H1 (cell line): ENCODE measurements around the gene CALY. TPM values are rescaled to one million over a fixed set of nuclear protein-coding genes. Genes with fewer than 3 reads are reported as not detected.

Experiments
- CTCF ChIA-PET: fragments of 300-600 bp; sonication (Branson Sonifier 250); formaldehyde crosslinking; loops from one replicate; lab custom pipeline; 2021; ENCODE audit not compliant: partially characterized antibody; lab: Charles Lee
- POLR2A ChIA-PET: fragments of 300-600 bp; sonication (Branson Sonifier 250); formaldehyde crosslinking; loops from one replicate; lab custom pipeline; 2021; ENCODE audit warnings: inconsistent platforms; ENCODE audit not compliant: partially characterized antibody; lab: Charles Lee
- DNase-seq, 2 experiments: peaks; one replicate each; pipeline versions ENCODE4 v3.0.0 to v3.0.0-alpha.2; 2010 to 2022; ENCODE audit warnings: low spot score in 2 of 2, low read depth in 1 of 2, mixed read lengths in 1 of 2
- FAIRE-seq: peaks from 2 replicates; lab custom pipeline; 2011; peaks lifted over from hg19 to GRCh38; lab: Jason Lieb, UNC
- H2AFZ ChIP-seq: 2 replicates; pipeline ENCODE4 v1.8.1; 2012; ENCODE audit warnings: low read length, inconsistent platforms
- H2AK5ac ChIP-seq: 2 replicates; pipeline ENCODE4 v1.6.1; 2013; ENCODE audit warnings: low read depth, low read length
- H2BK120ac ChIP-seq: replicated peaks from 2 replicates; pipeline ENCODE3; 2013; ENCODE audit warnings: low read depth, low read length, inconsistent platforms
- H2BK12ac ChIP-seq: 2 replicates; pipeline ENCODE4 v1.6.1; 2013; ENCODE audit warnings: low read depth, low read length
- H2BK15ac ChIP-seq: 2 replicates; pipeline ENCODE4 v1.6.1; 2013; ENCODE audit warnings: low read length
- H2BK20ac ChIP-seq: 2 replicates; pipeline ENCODE4 v1.6.1; 2013; ENCODE audit warnings: low read length
- H2BK5ac ChIP-seq: 2 replicates; pipeline ENCODE4 v1.6.1; 2013; ENCODE audit warnings: low read depth, low read length
- H3K14ac ChIP-seq: 2 replicates; pipeline ENCODE4 v1.6.1; 2013; ENCODE audit warnings: inconsistent platforms; ENCODE audit not compliant: insufficient read length
- H3K18ac ChIP-seq: 2 replicates; pipeline ENCODE4 v1.6.1; 2013; ENCODE audit warnings: low read length; ENCODE audit errors: extremely low read depth
- H3K23ac ChIP-seq: 2 replicates; pipeline ENCODE4 v1.6.1; 2013; ENCODE audit warnings: inconsistent platforms; ENCODE audit not compliant: insufficient read length
- H3K23me2 ChIP-seq: 2 replicates; pipeline ENCODE4 v1.6.1; 2013; ENCODE audit warnings: low read depth, low read length
- H3K27ac ChIP-seq: 2 replicates; pipeline ENCODE4 v1.6.1; 2011; ENCODE audit warnings: low read depth, low read length, inconsistent platforms
- H3K27me3 ChIP-seq, 4 experiments: replicated peaks in 1 of 4; 1 replicate in 1 of 4; 2 replicates in 3 of 4; pipeline versions ENCODE4 v1.6.1 to v1.8.1; 2011 to 2013; ENCODE audit warnings: low read length in 3 of 4, mild to moderate bottlenecking in 3 of 4, inconsistent platforms in 2 of 4, mixed read lengths in 2 of 4, moderate library complexity in 1 of 4; ENCODE audit not compliant: control insufficient read depth in 3 of 4, insufficient read depth in 3 of 4; ENCODE audit errors: extremely low read depth in 1 of 4
- H3K36me3 ChIP-seq, 4 experiments: 2 replicates each; pipeline versions ENCODE4 v1.6.1 to v1.8.1; 2011 to 2013; ENCODE audit warnings: mild to moderate bottlenecking in 4 of 4, low read length in 3 of 4, moderate library complexity in 2 of 4, control low read depth in 1 of 4, inconsistent platforms in 1 of 4; ENCODE audit not compliant: insufficient read depth in 4 of 4, control insufficient read depth in 2 of 4
- H3K4ac ChIP-seq: replicated peaks from 2 replicates; pipeline ENCODE3; 2013; ENCODE audit warnings: low read length, low read depth, mixed read lengths, inconsistent platforms; ENCODE audit not compliant: insufficient read length
- H3K4me1 ChIP-seq, 4 experiments: replicated peaks in 1 of 4; 1 replicate in 1 of 4; 2 replicates in 3 of 4; pipeline versions ENCODE4 v1.6.1 to v1.8.1; 2011 to 2013; ENCODE audit warnings: low read length in 3 of 4, inconsistent platforms in 2 of 4, mixed read lengths in 1 of 4; ENCODE audit not compliant: insufficient read depth in 4 of 4, control insufficient read depth in 3 of 4
- H3K4me2 ChIP-seq, 2 experiments: 2 replicates each; pipeline versions ENCODE4 v1.6.1 to v1.8.1; 2011 to 2013; ENCODE audit warnings: low read depth in 2 of 2, low read length in 2 of 2, control low read depth in 1 of 2, inconsistent platforms in 1 of 2, mild to moderate bottlenecking in 1 of 2; ENCODE audit not compliant: insufficient read depth in 1 of 2
- H3K4me3 ChIP-seq, 4 experiments: fragments of 200-600, 300-600 bp in 1 of 4; sonication (generic), shearing (Covaris generic), sonication (Bioruptor Twin) in 1 of 4; 2 replicates each; pipeline versions ENCODE4 v1.5.1 to v1.8.1; 2011 to 2016; ENCODE audit warnings: low read length in 4 of 4, low read depth in 3 of 4, control low read depth in 2 of 4, inconsistent platforms in 2 of 4, mild to moderate bottlenecking in 2 of 4, mixed read lengths in 1 of 4, moderate library complexity in 1 of 4; ENCODE audit not compliant: insufficient read depth in 2 of 4; ENCODE audit errors: extremely low read depth in 1 of 4
- H3K56ac ChIP-seq: replicated peaks from 2 replicates; pipeline ENCODE3; 2013; ENCODE audit warnings: low read depth, mild to moderate bottlenecking, mixed read lengths, low read length, inconsistent platforms; ENCODE audit not compliant: insufficient read length
- H3K79me1 ChIP-seq: 2 replicates; pipeline ENCODE4 v1.6.1; 2013; ENCODE audit warnings: low read depth, low read length, control low read depth
- H3K79me2 ChIP-seq, 2 experiments: 2 replicates each; pipeline versions ENCODE4 v1.6.1 to v1.8.1; 2012 to 2013; ENCODE audit warnings: low read length in 2 of 2, mild to moderate bottlenecking in 2 of 2, inconsistent platforms in 1 of 2; ENCODE audit not compliant: insufficient read depth in 2 of 2, control insufficient read depth in 1 of 2
- H3K9ac ChIP-seq, 4 experiments: replicated peaks in 1 of 4; 1 replicate in 1 of 4; 2 replicates in 3 of 4; pipeline versions ENCODE4 v1.6.1 to v1.8.1; 2011 to 2013; ENCODE audit warnings: low read depth in 3 of 4, low read length in 3 of 4, control low read depth in 2 of 4, mild to moderate bottlenecking in 2 of 4, moderate library complexity in 2 of 4, inconsistent platforms in 1 of 4; ENCODE audit errors: extremely low read depth in 1 of 4
- H3K9me3 ChIP-seq, 2 experiments: 2 replicates each; pipeline versions ENCODE4 v1.6.1 to v1.8.1; 2012 to 2013; ENCODE audit warnings: mild to moderate bottlenecking in 2 of 2, moderate library complexity in 2 of 2, control low read depth in 1 of 2, inconsistent platforms in 1 of 2, low read depth in 1 of 2, low read length in 1 of 2, mixed read lengths in 1 of 2; ENCODE audit not compliant: insufficient read depth in 2 of 2
- H4K20me1 ChIP-seq, 2 experiments: replicated peaks in 1 of 2; 2 replicates each; pipeline versions ENCODE3 to v1.8.1; 2011 to 2013; ENCODE audit warnings: inconsistent platforms in 2 of 2, low read length in 2 of 2, mild to moderate bottlenecking in 1 of 2; ENCODE audit not compliant: insufficient read depth in 2 of 2, control insufficient read depth in 1 of 2
- H4K5ac ChIP-seq: 2 replicates; pipeline ENCODE4 v1.6.1; 2013; ENCODE audit warnings: low read length, low read depth, mixed read lengths, inconsistent platforms; ENCODE audit not compliant: insufficient read length
- H4K8ac ChIP-seq: 2 replicates; pipeline ENCODE4 v1.8.0; 2013; ENCODE audit warnings: mild to moderate bottlenecking, moderate library complexity, low read length, inconsistent platforms; ENCODE audit not compliant: insufficient read depth; ENCODE audit errors: extremely low read depth
- H4K91ac ChIP-seq: replicated peaks from 2 replicates; pipeline ENCODE3; 2013; ENCODE audit warnings: low read length, mixed read lengths, inconsistent platforms; ENCODE audit not compliant: insufficient read length
- BACH1 ChIP-seq: IDR thresholded peaks from 2 replicates; pipeline ENCODE4 v1.6.1; 2012; ENCODE audit warnings: low read length, improper control_type of control experiment
- KDM5A ChIP-seq: fragments of 200-600 bp; IDR thresholded peaks from 2 replicates; pipeline ENCODE4 v1.7.1; 2012; ENCODE audit warnings: mild to moderate bottlenecking, low read length, inconsistent platforms, mixed read lengths
- RNF2 ChIP-seq: fragments of 200-900, 300-1000 bp; sonication (generic); IDR thresholded peaks from 2 replicates; pipeline ENCODE4 v1.7.1; 2016; ENCODE audit warnings: borderline replicate concordance, low read depth, mild to moderate bottlenecking, antibody characterized with exemption, low read length; ENCODE audit not compliant: poor library complexity, severe bottlenecking; ENCODE audit errors: missing control alignments
- SP4 ChIP-seq: IDR thresholded peaks from 2 replicates; pipeline ENCODE4 v1.6.1; 2012; ENCODE audit warnings: low read length, inconsistent platforms
- TAF1 ChIP-seq: IDR thresholded peaks from 2 replicates; pipeline ENCODE4 v1.6.1; 2011; ENCODE audit warnings: mild to moderate bottlenecking, low read depth, low read length
- WGBS, 2 experiments: shearing (Covaris generic) in 1 of 2; methylation state at CpG; one replicate each; pipeline versions ENCODE4 v1.1.6 to v1.1.7; 2013 to 2015; ENCODE audit warnings: low lambda C conversion rate in 2 of 2, mixed read lengths in 2 of 2, inconsistent platforms in 1 of 2, low coverage in 1 of 2, missing lambda C conversion rate in 1 of 2; ENCODE audit not compliant: insufficient replicate concordance in 2 of 2, insufficient coverage in 1 of 2, insufficient read length in 1 of 2; ENCODE audit errors: extremely low coverage in 1 of 2, missing lambda C conversion rate in 1 of 2; 5-methylcytosine and 5-hydroxymethylcytosine counted together
- polyA plus RNA-seq, 7 experiments: library from polyadenylated mRNA; depleted of rRNA in 3 of 7; stranded (reverse) in 5 of 7; unstranded in 2 of 7; fragments of >200 nt in 5 of 7; fragments of 200-250 nt in 2 of 7; gene quantifications; 1 replicate in 5 of 7; 2 replicates in 1 of 7; 4 replicates in 1 of 7; pipeline versions ENCODE4 v1.2.1 to v1.2.3, GENCODE V29; 2011 to 2013; ENCODE audit warnings: missing spikeins in 2 of 7, mixed read lengths in 2 of 7
- total RNA-seq: library from RNA; stranded (reverse); fragmentation: NEBNext Ultra II Directional; extraction: Animal tissue kit (Norgen Biotek cat#: 25700); gene quantifications from 2 replicates; pipeline ENCODE4 v1.2.1, GENCODE V29; 2021

Gene CALY
- total and polyA plus RNA-seq, 2 of the 8 experiments (the other 6 are each of a cell fraction or from before 2014, with no cell fraction given): 1.3 to 1.5 TPM

DNA sequence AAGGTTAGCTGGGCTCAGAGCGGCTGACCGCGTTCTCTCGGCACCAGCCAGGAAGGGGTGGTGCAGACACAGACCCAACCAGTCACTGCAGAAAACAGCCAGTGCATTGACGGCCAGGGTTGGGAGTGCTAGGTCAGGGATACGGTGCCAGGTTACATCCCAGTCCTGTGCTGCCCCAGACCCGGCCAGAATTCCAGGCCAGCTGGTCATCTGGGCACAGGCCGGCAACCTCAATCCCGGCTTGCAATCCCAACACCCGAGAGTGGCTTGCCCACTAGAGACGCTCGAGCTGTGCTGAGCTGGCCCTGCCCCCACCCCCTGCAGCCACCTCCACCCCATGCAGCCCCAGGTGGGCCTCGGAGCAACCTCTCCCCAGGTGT, 14.2 kb upstream of the CALY start:
- no peak overlapping the region for H3K27ac ChIP-seq
- POLR2A ChIA-PET: interaction anchor here (1.1 to 2.7 kb wide), 5 partner anchors 9 to 27 kb away, joined by 3 to 9 read pairs (median 7); no protein-coding TSS in a partner anchor
- 0 out of 2 replicates have a peak overlapping the region, but pooled peaks have one; percentile 33 for H2BK12ac ChIP-seq
- no peak overlapping the region for H3K23ac ChIP-seq
- H2BK15ac ChIP-seq: no peak overlapping the region
- no peaks in the 10 kb centered on the region for H3K79me2 ChIP-seq
- no peaks in the 10 kb centered on the region; a peak in 1 of 7 replicates for H3K27me3 ChIP-seq
- H3K9ac ChIP-seq: no peak overlapping the region
- no peaks in the 10 kb centered on the region; the same call in 1 of the 2 replicates for H3K79me1 ChIP-seq
- H4K8ac ChIP-seq: no peak overlapping the region
- H3K14ac ChIP-seq: no peak overlapping the region
- peaks cover 4% of the 10 kb centered on the region; the same call in 1 of the 2 replicates for H3K23me2 ChIP-seq
- no peaks in the 10 kb centered on the region for H3K9me3 ChIP-seq
- peaks cover 7 to 15% of the 10 kb centered on the region in 2 experiments for H4K20me1 ChIP-seq
- no peak overlapping the region for H3K4me2 ChIP-seq
- H2BK120ac ChIP-seq: no peak overlapping the region
- 0 out of 2 replicates have a peak overlapping the region, but pooled peaks have one; percentile 35 for H2BK5ac ChIP-seq
- no peak overlapping the region for H4K91ac ChIP-seq
- TF ChIP-seq SP4 (no peak), TAF1 (no peak), RNF2 (no peak), BACH1 (no peak), KDM5A (no peak)
- TF ChIP-seq, all 59 proteins: peak for 0
- CTCF ChIA-PET: interaction anchor here (0.9 to 3.7 kb wide), 11 partner anchors 8 to 71 kb away, joined by 3 to 32 read pairs (median 4); no protein-coding TSS in a partner anchor
- Histone ChIP-seq H2BK20ac (no peak overlapping the region), H2AFZ (no peak overlapping the region), H2AK5ac (no peak overlapping the region), H3K4me3 (no peak overlapping the region), H4K5ac (no peak overlapping the region), H3K4ac (no peak overlapping the region), H3K18ac (no peak overlapping the region), H3K56ac (no peak overlapping the region), H3K4me1 (peaks cover 0 to 21% (median 2%) of the 10 kb centered on the region in 4 experiments; a peak in 4 of 7 replicates), H3K36me3 (no peaks in the 10 kb centered on the region; a peak in 1 of 8 replicates)
- WGBS, 2 experiments: 85% methylated on average over 7 of the region's 13 CpGs; no CpG with 5 or more reads in 1 of the 2 experiments
- DNase-seq (no peak), FAIRE-seq (no peak)
